BE2C (cell line): ENCODE data around the gene MYLK3.
A peak's percentile ranks its signal among the peaks of the same experiment; 100 is the strongest.

Source experiments
- DNase-seq: peaks from one replicate; pipeline ENCODE4 v3.0.0-alpha.2; 2020
- H3K27me3 ChIP-seq: fragments of 250-450 bp; sonication (Bioruptor Pico); 2 replicates; pipeline ENCODE4 v1.5.1; 2020; ENCODE audit warnings: mild to moderate bottlenecking
- H3K36me3 ChIP-seq: fragments of 250-450 bp; sonication (Bioruptor Pico); 2 replicates; pipeline ENCODE4 v1.5.1; 2020; ENCODE audit warnings: mild to moderate bottlenecking
- H3K4me1 ChIP-seq: fragments of 250-450 bp; sonication (Bioruptor Pico); 2 replicates; pipeline ENCODE4 v1.5.1; 2020
- H3K4me3 ChIP-seq: 2 replicates; pipeline ENCODE4 v1.5.1; 2011; ENCODE audit warnings: low read depth, low read length
- H3K9me3 ChIP-seq: fragments of 250-450 bp; sonication (Bioruptor Pico); 2 replicates; pipeline ENCODE4 v1.5.1; 2020
- TF ChIP-seq, protein P1 (sequence below): IDR thresholded peaks from 2 replicates; pipeline ENCODE4 v1.5.1; 2012; ENCODE audit warnings: mild to moderate bottlenecking, low read depth, low read length

The MYLK3 gene

DNA sequence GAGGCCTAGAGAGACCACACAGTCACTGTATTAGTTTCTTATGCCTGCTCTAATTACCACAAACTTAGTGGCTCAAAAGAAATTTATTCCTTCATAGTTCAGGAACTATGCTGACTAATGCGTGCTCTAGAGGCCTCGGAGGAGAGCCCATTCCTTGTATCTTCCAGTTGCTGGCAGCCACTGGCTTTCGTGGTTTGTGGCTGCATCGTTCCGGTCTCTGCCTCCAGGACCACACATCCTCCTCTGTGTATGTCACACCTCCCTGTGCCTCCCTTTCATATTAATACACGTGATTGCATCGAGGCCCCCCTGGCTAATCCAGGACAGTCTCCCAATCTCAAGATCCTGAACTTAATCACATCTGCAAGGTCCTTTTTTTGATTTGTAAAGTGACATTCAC lies 16.9 kb upstream of the MYLK3 start:
- no peak for DNase-seq
- Histone ChIP-seq H3K27me3 (peaks cover 6% of the 10 kb centered on the region), H3K36me3 (no peaks in the 10 kb centered on the region), H3K9me3 (no peaks in the 10 kb centered on the region), H3K4me3 (no peak overlapping the region), H3K4me1 (no peaks in the 10 kb centered on the region)
- TF ChIP-seq, protein P1, sequence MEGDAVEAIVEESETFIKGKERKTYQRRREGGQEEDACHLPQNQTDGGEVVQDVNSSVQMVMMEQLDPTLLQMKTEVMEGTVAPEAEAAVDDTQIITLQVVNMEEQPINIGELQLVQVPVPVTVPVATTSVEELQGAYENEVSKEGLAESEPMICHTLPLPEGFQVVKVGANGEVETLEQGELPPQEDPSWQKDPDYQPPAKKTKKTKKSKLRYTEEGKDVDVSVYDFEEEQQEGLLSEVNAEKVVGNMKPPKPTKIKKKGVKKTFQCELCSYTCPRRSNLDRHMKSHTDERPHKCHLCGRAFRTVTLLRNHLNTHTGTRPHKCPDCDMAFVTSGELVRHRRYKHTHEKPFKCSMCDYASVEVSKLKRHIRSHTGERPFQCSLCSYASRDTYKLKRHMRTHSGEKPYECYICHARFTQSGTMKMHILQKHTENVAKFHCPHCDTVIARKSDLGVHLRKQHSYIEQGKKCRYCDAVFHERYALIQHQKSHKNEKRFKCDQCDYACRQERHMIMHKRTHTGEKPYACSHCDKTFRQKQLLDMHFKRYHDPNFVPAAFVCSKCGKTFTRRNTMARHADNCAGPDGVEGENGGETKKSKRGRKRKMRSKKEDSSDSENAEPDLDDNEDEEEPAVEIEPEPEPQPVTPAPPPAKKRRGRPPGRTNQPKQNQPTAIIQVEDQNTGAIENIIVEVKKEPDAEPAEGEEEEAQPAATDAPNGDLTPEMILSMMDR = no peak

DNA sequence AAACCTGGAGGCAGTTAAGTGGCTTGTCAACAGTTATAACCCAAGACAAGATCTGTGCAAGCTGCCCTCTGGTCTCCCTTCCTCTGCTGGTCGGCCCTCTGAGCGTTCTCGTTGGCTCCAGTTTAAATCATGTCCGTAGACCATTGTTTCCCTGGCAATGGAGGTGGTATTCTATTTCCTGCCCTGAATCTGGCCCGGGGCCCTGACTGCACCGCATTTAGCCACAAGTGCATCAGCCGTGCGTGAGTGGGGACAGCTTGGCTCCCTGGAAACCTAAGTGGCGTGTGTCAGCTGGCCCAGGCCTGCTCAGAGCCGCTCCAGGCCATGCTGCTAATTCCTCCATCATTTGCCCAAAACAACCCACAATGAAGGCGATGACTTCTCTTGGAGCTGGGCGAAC lies 15.0 kb upstream of the MYLK3 start:
- Histone ChIP-seq H3K27me3 (peaks cover 23% of the 10 kb centered on the region), H3K9me3 (no peaks in the 10 kb centered on the region), H3K4me3 (no peak overlapping the region), H3K36me3 (no peaks in the 10 kb centered on the region), H3K4me1 (no peaks in the 10 kb centered on the region)
- peak; percentile 31 for DNase-seq
- TF ChIP-seq, protein P1 = no peak

DNA sequence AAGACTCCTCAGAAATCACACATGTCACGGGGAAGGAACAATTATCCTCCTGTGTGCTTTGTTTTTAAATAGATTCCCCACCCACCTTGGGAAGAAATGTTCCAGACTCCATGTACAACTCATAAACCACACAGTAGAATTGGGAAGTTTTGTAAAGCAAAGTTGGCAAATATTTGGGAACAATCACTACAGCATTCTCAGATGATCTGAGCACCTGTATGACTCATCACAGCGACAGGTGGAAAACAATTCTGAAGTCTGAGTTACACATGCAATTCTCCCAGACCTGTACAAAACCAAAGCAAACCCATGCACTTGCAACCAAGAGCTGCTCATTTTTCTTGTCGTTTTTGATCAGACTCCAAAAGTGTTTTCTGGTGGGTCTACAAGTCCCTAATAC lies 14.4 kb upstream of the MYLK3 start:
- DNase-seq = no peak
- Histone ChIP-seq H3K36me3 (no peaks in the 10 kb centered on the region), H3K27me3 (peaks cover 23% of the 10 kb centered on the region), H3K9me3 (no peaks in the 10 kb centered on the region), H3K4me3 (no peak overlapping the region), H3K4me1 (no peaks in the 10 kb centered on the region)
- TF ChIP-seq, protein P1 = no peak

DNA sequence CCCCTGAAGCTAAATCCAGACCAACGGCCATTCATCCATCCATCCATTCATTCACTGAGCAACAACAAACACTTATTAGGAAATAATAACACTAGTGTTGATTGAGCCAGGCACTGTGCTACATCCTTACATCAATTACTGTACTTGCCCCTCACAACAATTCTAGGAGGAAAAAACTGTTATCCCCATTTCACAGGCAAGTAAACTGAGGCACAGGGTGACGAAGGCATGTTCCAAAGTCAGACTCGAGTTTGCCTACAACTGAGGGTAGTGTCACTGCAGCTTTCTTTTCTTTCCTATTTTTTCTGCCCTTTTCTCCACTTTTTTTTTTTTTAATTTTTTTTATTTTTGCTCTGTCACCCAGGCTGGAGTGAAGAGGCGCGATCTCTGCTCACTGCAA lies 11.2 kb upstream of the MYLK3 start:
- Histone ChIP-seq H3K27me3 (peaks cover 36% of the 10 kb centered on the region), H3K9me3 (no peaks in the 10 kb centered on the region), H3K4me3 (no peak overlapping the region), H3K36me3 (no peaks in the 10 kb centered on the region), H3K4me1 (peaks cover 6% of the 10 kb centered on the region)
- TF ChIP-seq, protein P1 = no peak
- DNase-seq = no peak

DNA sequence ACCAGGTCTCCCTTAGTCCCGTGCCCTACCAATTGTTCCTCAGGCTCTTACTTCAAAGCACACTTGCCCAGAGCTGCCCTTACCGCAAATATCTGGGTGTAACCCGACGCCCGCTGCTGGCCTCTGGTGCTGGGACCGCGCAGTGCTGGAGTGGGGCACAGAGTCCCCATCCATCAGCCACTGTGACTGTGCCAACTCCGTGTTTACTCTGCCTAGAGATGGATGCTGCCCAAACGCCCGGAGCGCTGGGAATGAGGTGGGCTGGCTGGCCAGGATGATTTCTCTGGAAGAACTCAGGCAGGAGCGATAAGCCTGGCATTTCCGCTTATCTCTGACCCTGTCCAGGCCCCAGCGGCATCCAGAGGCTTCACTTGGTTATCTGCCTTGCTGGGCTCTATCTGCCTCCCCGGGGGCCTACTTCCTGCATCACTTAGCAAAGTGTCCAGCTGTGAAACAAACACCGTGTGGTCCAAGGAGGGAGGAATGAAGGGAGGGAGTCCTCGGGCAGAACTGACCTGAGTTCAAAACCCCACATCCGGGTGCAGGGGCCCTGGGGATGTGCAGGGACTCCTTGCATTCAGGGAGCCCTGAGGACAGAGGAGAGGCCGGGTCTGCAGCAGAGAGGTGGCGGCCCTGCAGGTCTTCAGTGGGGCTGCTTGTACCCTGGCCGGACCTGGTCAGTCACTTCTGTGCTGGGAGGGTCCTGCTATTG lies 9.4 kb upstream of the MYLK3 start:
- Histone ChIP-seq H3K4me1 (peaks cover 6% of the 10 kb centered on the region), H3K36me3 (no peaks in the 10 kb centered on the region), H3K4me3 (peak overlapping the region; percentile 19; the same call in 1 of the 2 replicates), H3K27me3 (peaks cover 36% of the 10 kb centered on the region), H3K9me3 (no peaks in the 10 kb centered on the region)
- DNase-seq = peak; percentile 88
- TF ChIP-seq, protein P1 = peak; percentile 25

DNA sequence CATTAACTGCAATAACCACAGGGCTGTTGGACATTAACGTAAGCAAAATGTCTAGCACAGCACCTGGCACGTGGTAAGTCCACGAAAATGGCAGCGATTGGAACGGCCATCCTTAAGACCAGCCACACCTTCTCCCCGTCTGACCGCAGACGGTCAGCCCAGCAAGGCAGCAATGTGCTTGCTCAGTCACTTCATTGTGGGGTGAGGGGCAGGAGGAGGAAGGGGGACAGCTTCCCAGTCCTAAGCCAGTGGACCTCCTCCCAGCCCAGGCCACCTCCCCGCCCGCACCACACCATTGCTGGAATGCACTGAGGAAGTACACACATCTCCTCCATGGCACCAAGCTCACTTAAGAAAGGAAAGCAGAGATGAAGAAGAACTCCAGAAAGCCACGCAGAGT lies 8.6 kb upstream of the MYLK3 start:
- no peak for DNase-seq
- peaks cover 36% of the 10 kb centered on the region for H3K27me3 ChIP-seq
- TF ChIP-seq, protein P1 = no peak

More for the DNA sequence above, 8.6 kb upstream of the MYLK3 start:
- H3K36me3 ChIP-seq = no peaks in the 10 kb centered on the region
- no peak overlapping the region for H3K4me3 ChIP-seq
- no peaks in the 10 kb centered on the region for H3K9me3 ChIP-seq
- peaks cover 6% of the 10 kb centered on the region for H3K4me1 ChIP-seq
